ENCODE results near the gene THBS2. TPM values are rescaled to one million over a fixed set of nuclear protein-coding genes. Genes with fewer than 3 reads are reported as not detected.
"Not testable (repeated sequence)": the region's sequence is repeated elsewhere in the genome, so short reads cannot be mapped to it uniquely, and the experiment has no call there.

Gene THBS2
- total RNA-seq, 1 donor from 2014 or later: 8.8 TPM

- Histone ChIP-seq H3K36me3 (no peaks in the 10 kb centered on the region), H3K27ac (no peak overlapping the region), H3K4me1 (peaks cover 9% of the 10 kb centered on the region), H3K27me3 (ENCODE audit: low read depth) (no peaks in the 10 kb centered on the region), H3K9me3 (no peaks in the 10 kb centered on the region), H3K4me3 (no peak overlapping the region)
- intact Hi-C loops (cut with DNase I): no loop called here
- no peak for ATAC-seq
- DNase-seq: no peak
- no peak for TF ChIP-seq CTCF (IDR thresholded peaks at IDR 0.05)
Measured at GRCh38 chr6:169186496-169187169, 67.0 kb downstream of the THBS2 start.

GRCh38 chr6:169185692-169186485 lies 67.8 kb downstream of the THBS2 start:
- no peaks in the 10 kb centered on the region for H3K9me3 ChIP-seq
- H3K27ac ChIP-seq: no peak overlapping the region
- intact Hi-C loops (cut with DNase I): no loop called here

GRCh38 chr6:169185011-169185521 lies 68.6 kb downstream of the THBS2 start:
- H3K4me1 ChIP-seq: peaks cover 5% of the 10 kb centered on the region
- ATAC-seq (no peak), DNase-seq (no peak)
- H3K36me3 ChIP-seq: no peaks in the 10 kb centered on the region
- intact Hi-C loops (cut with DNase I): no loop called here
- H3K4me3 ChIP-seq: no peak overlapping the region
- TF ChIP-seq CTCF (IDR thresholded peaks at IDR 0.05): no peak
- no peaks in the 10 kb centered on the region for H3K27me3 ChIP-seq (ENCODE audit: low read depth)
- H3K9me3 ChIP-seq: no peaks in the 10 kb centered on the region
- H3K27ac ChIP-seq: no peak overlapping the region

More at GRCh38 chr6:169185692-169186485, 67.8 kb downstream of the THBS2 start:
- no peak for DNase-seq
- TF ChIP-seq CTCF (IDR thresholded peaks at IDR 0.05): no peak
- Histone ChIP-seq H3K27me3 (ENCODE audit: low read depth) (no peaks in the 10 kb centered on the region), H3K4me1 (peaks cover 8% of the 10 kb centered on the region), H3K4me3 (no peak overlapping the region), H3K36me3 (no peaks in the 10 kb centered on the region)
- no peak for ATAC-seq

- DNase-seq: no peak
Measured at GRCh38 chr6:169184419-169184818, 69.2 kb downstream of the THBS2 start.

GRCh38 chr6:169183233-169183632 lies 70.4 kb downstream of the THBS2 start:
- no peaks in the 10 kb centered on the region for H3K36me3 ChIP-seq
- ATAC-seq (no peak), DNase-seq (no peak)
- no peaks in the 10 kb centered on the region for H3K27me3 ChIP-seq (ENCODE audit: low read depth)
- no peak overlapping the region for H3K27ac ChIP-seq
- H3K4me1 ChIP-seq: no peaks in the 10 kb centered on the region
- TF ChIP-seq CTCF (IDR thresholded peaks at IDR 0.05): no peak
- no peak overlapping the region for H3K4me3 ChIP-seq
- H3K9me3 ChIP-seq: no peaks in the 10 kb centered on the region
- intact Hi-C loops (cut with DNase I): no loop called here

More at GRCh38 chr6:169184419-169184818, 69.2 kb downstream of the THBS2 start:
- no peak overlapping the region for H3K4me3 ChIP-seq
- intact Hi-C loops (cut with DNase I): no loop called here
- H3K4me1 ChIP-seq: peaks cover 2% of the 10 kb centered on the region
- H3K9me3 ChIP-seq: no peaks in the 10 kb centered on the region
- no peak overlapping the region for H3K27ac ChIP-seq
- H3K27me3 ChIP-seq (ENCODE audit: low read depth): no peaks in the 10 kb centered on the region
- no peaks in the 10 kb centered on the region for H3K36me3 ChIP-seq
- TF ChIP-seq CTCF (IDR thresholded peaks at IDR 0.05): no peak
- no peak for ATAC-seq

GRCh38 chr6:169179831-169180230 lies 73.8 kb downstream of the THBS2 start:
- DNase-seq; H3K27me3 ChIP-seq (ENCODE audit: low read depth); H3K4me3 ChIP-seq; H3K27ac ChIP-seq; H3K4me1 ChIP-seq; H3K36me3 ChIP-seq; H3K9me3 ChIP-seq; intact Hi-C loops (cut with DNase I); ATAC-seq: not testable (repeated sequence)

Data from lower lobe of right lung (tissue), 2 donors.